ENCODE measurements around the gene PPP2CA.
A peak's percentile ranks its signal among the peaks of the same experiment; 100 is the strongest.

Gene PPP2CA

GRCh38 chr5:134249469-134250379 is 23.9 kb upstream of the PPP2CA start:
- no peak overlapping the region for H3K4me3 Mint-ChIP-seq
- no peaks in the 10 kb centered on the region for H3K4me1 Mint-ChIP-seq (ENCODE audit: low read depth)
- no peaks in the 10 kb centered on the region for H3K36me3 Mint-ChIP-seq
- no peaks in the 10 kb centered on the region for H3K9me3 Mint-ChIP-seq (ENCODE audit: low read depth)
- H3K27ac Mint-ChIP-seq: no peak overlapping the region
- peaks cover 3% of the 10 kb centered on the region for H3K27me3 Mint-ChIP-seq

- no peak overlapping the region for H3K4me3 Mint-ChIP-seq
- no peak overlapping the region for H3K27ac Mint-ChIP-seq
- H3K9me3 Mint-ChIP-seq (ENCODE audit: low read depth): no peaks in the 10 kb centered on the region
- H3K27me3 Mint-ChIP-seq: no peaks in the 10 kb centered on the region
- no peaks in the 10 kb centered on the region for H3K36me3 Mint-ChIP-seq
- H3K4me1 Mint-ChIP-seq (ENCODE audit: low read depth): no peaks in the 10 kb centered on the region
Measured at GRCh38 chr5:134248256-134248655, 22.4 kb upstream of the PPP2CA start.

- Mint-ChIP-seq H3K9me3 (ENCODE audit: low read depth) (no peaks in the 10 kb centered on the region), H3K4me1 (ENCODE audit: low read depth) (no peaks in the 10 kb centered on the region), H3K27ac (no peak overlapping the region), H3K4me3 (no peak overlapping the region), H3K27me3 (no peaks in the 10 kb centered on the region), H3K36me3 (no peaks in the 10 kb centered on the region)
Measured at GRCh38 chr5:134247428-134248224, 21.8 kb upstream of the PPP2CA start.

- Mint-ChIP-seq H3K27ac (no peak overlapping the region), H3K36me3 (no peaks in the 10 kb centered on the region), H3K4me1 (ENCODE audit: low read depth) (no peaks in the 10 kb centered on the region), H3K4me3 (no peak overlapping the region), H3K27me3 (no peaks in the 10 kb centered on the region), H3K9me3 (ENCODE audit: low read depth) (no peaks in the 10 kb centered on the region)
Measured at GRCh38 chr5:134246771-134247427, 21.0 kb upstream of the PPP2CA start.

GRCh38 chr5:134245692-134246091 is 19.8 kb upstream of the PPP2CA start:
- no peaks in the 10 kb centered on the region for H3K9me3 Mint-ChIP-seq (ENCODE audit: low read depth)
- no peaks in the 10 kb centered on the region for H3K36me3 Mint-ChIP-seq
- H3K27me3 Mint-ChIP-seq: no peaks in the 10 kb centered on the region
- no peak overlapping the region for H3K27ac Mint-ChIP-seq
- no peak overlapping the region for H3K4me3 Mint-ChIP-seq
- no peaks in the 10 kb centered on the region for H3K4me1 Mint-ChIP-seq (ENCODE audit: low read depth)

GRCh38 chr5:134245101-134245604 is 19.3 kb upstream of the PPP2CA start:
- H3K4me1 Mint-ChIP-seq (ENCODE audit: low read depth): no peaks in the 10 kb centered on the region

GRCh38 chr5:134242146-134242545 is 16.3 kb upstream of the PPP2CA start:
- Mint-ChIP-seq H3K27ac (no peak overlapping the region), H3K9me3 (ENCODE audit: low read depth) (no peaks in the 10 kb centered on the region), H3K4me1 (ENCODE audit: low read depth) (no peaks in the 10 kb centered on the region), H3K27me3 (peaks cover 5% of the 10 kb centered on the region), H3K4me3 (no peak overlapping the region), H3K36me3 (no peaks in the 10 kb centered on the region)

More at GRCh38 chr5:134245101-134245604, 19.3 kb upstream of the PPP2CA start:
- Mint-ChIP-seq H3K27me3 (peaks cover 1% of the 10 kb centered on the region), H3K27ac (no peak overlapping the region), H3K4me3 (no peak overlapping the region), H3K36me3 (no peaks in the 10 kb centered on the region), H3K9me3 (ENCODE audit: low read depth) (no peaks in the 10 kb centered on the region)

GRCh38 chr5:134240421-134240962 is 14.6 kb upstream of the PPP2CA start:
- Mint-ChIP-seq H3K27me3 (peaks cover 5% of the 10 kb centered on the region), H3K36me3 (no peaks in the 10 kb centered on the region), H3K4me1 (ENCODE audit: low read depth) (no peaks in the 10 kb centered on the region), H3K27ac (no peak overlapping the region), H3K4me3 (no peak overlapping the region), H3K9me3 (ENCODE audit: low read depth) (no peaks in the 10 kb centered on the region)

- Mint-ChIP-seq H3K27ac (no peak overlapping the region), H3K4me3 (no peak overlapping the region), H3K36me3 (no peaks in the 10 kb centered on the region), H3K4me1 (ENCODE audit: low read depth) (no peaks in the 10 kb centered on the region), H3K9me3 (ENCODE audit: low read depth) (no peaks in the 10 kb centered on the region), H3K27me3 (peaks cover 5% of the 10 kb centered on the region)
Measured at GRCh38 chr5:134236820-134237219, 10.9 kb upstream of the PPP2CA start.

GRCh38 chr5:134236318-134236717 is 10.4 kb upstream of the PPP2CA start:
- Mint-ChIP-seq H3K4me1 (ENCODE audit: low read depth) (no peaks in the 10 kb centered on the region), H3K27ac (no peak overlapping the region), H3K4me3 (no peak overlapping the region), H3K27me3 (peaks cover 5% of the 10 kb centered on the region), H3K36me3 (no peaks in the 10 kb centered on the region), H3K9me3 (ENCODE audit: low read depth) (no peaks in the 10 kb centered on the region)

GRCh38 chr5:134228624-134229023 is 2.8 kb upstream of the PPP2CA start:
- Mint-ChIP-seq H3K4me1 (ENCODE audit: low read depth) (peaks cover 23% of the 10 kb centered on the region), H3K9me3 (ENCODE audit: low read depth) (no peaks in the 10 kb centered on the region)

GRCh38 chr5:134227776-134228175 is 1.9 kb upstream of the PPP2CA start:
- H3K27me3 Mint-ChIP-seq: no peaks in the 10 kb centered on the region
- peaks cover 8% of the 10 kb centered on the region for H3K36me3 Mint-ChIP-seq
- no peaks in the 10 kb centered on the region for H3K9me3 Mint-ChIP-seq (ENCODE audit: low read depth)
- peaks cover 29% of the 10 kb centered on the region for H3K4me1 Mint-ChIP-seq (ENCODE audit: low read depth)
- H3K27ac Mint-ChIP-seq: peak overlapping the region; percentile 97
- peak overlapping the region; percentile 88 for H3K4me3 Mint-ChIP-seq

More at GRCh38 chr5:134228624-134229023, 2.8 kb upstream of the PPP2CA start:
- no peaks in the 10 kb centered on the region for H3K27me3 Mint-ChIP-seq
- no peak overlapping the region for H3K27ac Mint-ChIP-seq
- peaks cover 7% of the 10 kb centered on the region for H3K36me3 Mint-ChIP-seq
- H3K4me3 Mint-ChIP-seq: no peak overlapping the region

- H3K9me3 Mint-ChIP-seq (ENCODE audit: low read depth): no peaks in the 10 kb centered on the region
- H3K36me3 Mint-ChIP-seq: peaks cover 8% of the 10 kb centered on the region
- no peaks in the 10 kb centered on the region for H3K27me3 Mint-ChIP-seq
- H3K27ac Mint-ChIP-seq: peak overlapping the region; percentile 97
- H3K4me3 Mint-ChIP-seq: peak overlapping the region; percentile 88
- H3K4me1 Mint-ChIP-seq (ENCODE audit: low read depth): peaks cover 34% of the 10 kb centered on the region
Measured at GRCh38 chr5:134227259-134227658, 1.4 kb upstream of the PPP2CA start.

GRCh38 chr5:134226441-134227192 is 744 bp upstream of the PPP2CA start:
- H3K4me3 Mint-ChIP-seq: peak overlapping the region; percentile 88
- peaks cover 10% of the 10 kb centered on the region for H3K36me3 Mint-ChIP-seq
- peak overlapping the region; percentile 97 for H3K27ac Mint-ChIP-seq
- peaks cover 39% of the 10 kb centered on the region for H3K4me1 Mint-ChIP-seq (ENCODE audit: low read depth)
- H3K9me3 Mint-ChIP-seq (ENCODE audit: low read depth): no peaks in the 10 kb centered on the region
- no peaks in the 10 kb centered on the region for H3K27me3 Mint-ChIP-seq

All from activated naive CD8-positive, alpha-beta T cell (primary cell).